OCI-LY7 (cell line): ENCODE data around the gene SCGB1D1. TPM values are rescaled to one million over a fixed set of nuclear protein-coding genes. Genes with fewer than 3 reads are reported as not detected.
"Not testable (repeated sequence)": the region's sequence is repeated elsewhere in the genome, so short reads cannot be mapped to it uniquely, and the experiment has no call there.

Experiments
- BruUV-seq: library from RNA; stranded (reverse); fragments of 400-500 nt; replicated peaks from 2 replicates; lab custom pipeline; 2021; lab: Mats Ljungman, UMichigan
- CTCF ChIA-PET: fragments of 300-600 bp; sonication (Branson Sonifier 250); formaldehyde crosslinking; loops from one replicate; lab custom pipeline; 2022; ENCODE audit warnings: antibody characterized with exemption; ENCODE audit not compliant: unreplicated experiment; lab: Charles Lee
- POLR2A ChIA-PET: fragments of 300-600 bp; sonication (Branson Sonifier 250); formaldehyde crosslinking; loops from one replicate; lab custom pipeline; 2022; ENCODE audit warnings: antibody characterized with exemption; lab: Charles Lee
- DNase-seq: peaks from one replicate; pipeline ENCODE4 v3.0.0-alpha.2; 2015; ENCODE audit warnings: low spot score
- H2AFZ ChIP-seq: fragments of 200-600 bp; sonication (generic), shearing (Covaris generic); 2 replicates; pipeline ENCODE4 v1.6.1; 2014; ENCODE audit warnings: mild to moderate bottlenecking, antibody characterized with exemption, low read length, moderate library complexity
- H3K27ac ChIP-seq: fragments of 200-600 bp; sonication (generic); 2 replicates; pipeline ENCODE4 v1.5.1; 2014; ENCODE audit warnings: mixed run types, low read depth, mild to moderate bottlenecking, moderate library complexity, low read length, inconsistent platforms; ENCODE audit not compliant: poor library complexity, severe bottlenecking
- H3K36me3 ChIP-seq: fragments of 200-600 bp; sonication (generic); 2 replicates; pipeline ENCODE4 v1.6.1; 2014; ENCODE audit warnings: mild to moderate bottlenecking, antibody characterized with exemption, low read length, moderate library complexity, mixed read lengths; ENCODE audit not compliant: insufficient read depth
- H3K4me1 ChIP-seq: fragments of 200-600 bp; sonication (generic); 2 replicates; pipeline ENCODE4 v1.5.1; 2014; ENCODE audit warnings: mild to moderate bottlenecking, low read length; ENCODE audit not compliant: insufficient read depth, poor library complexity, severe bottlenecking
- H3K4me2 ChIP-seq: fragments of 200-600 bp; sonication (generic); 2 replicates; pipeline ENCODE4 v1.6.1; 2014; ENCODE audit warnings: mild to moderate bottlenecking, low read length
- H3K4me3 ChIP-seq: fragments of 200-600 bp; sonication (generic); 2 replicates; pipeline ENCODE4 v1.5.1; 2014; ENCODE audit warnings: mild to moderate bottlenecking, low read depth, low read length; ENCODE audit not compliant: poor library complexity, severe bottlenecking
- H3K79me2 ChIP-seq: fragments of 200-600 bp; sonication (generic); 2 replicates; pipeline ENCODE4 v1.6.1; 2016; ENCODE audit warnings: low read depth, mild to moderate bottlenecking, low read length, moderate library complexity, mixed read lengths; ENCODE audit not compliant: insufficient read depth
- H3K9me2 ChIP-seq: fragments of 200-600 bp; sonication (generic); 2 replicates; pipeline ENCODE4 v1.6.1; 2016; ENCODE audit warnings: mild to moderate bottlenecking, low read length, mixed read lengths; ENCODE audit not compliant: insufficient read depth
- H3K9me3 ChIP-seq: fragments of 200-600 bp; sonication (generic); 2 replicates; pipeline ENCODE4 v1.6.1; 2014; ENCODE audit warnings: mild to moderate bottlenecking, mixed run types, low read length, mixed read lengths
- H4K20me1 ChIP-seq: fragments of 200-600 bp; sonication (generic); 2 replicates; pipeline ENCODE4 v1.6.1; 2014; ENCODE audit warnings: mild to moderate bottlenecking, antibody characterized with exemption, low read length, moderate library complexity, mixed read lengths; ENCODE audit not compliant: insufficient read depth
- EZH2phosphoT487 ChIP-seq: fragments of 200-600 bp; sonication (generic); IDR thresholded peaks from 2 replicates; pipeline ENCODE4 v1.6.1; 2018; ENCODE audit warnings: low read depth, borderline replicate concordance, mild to moderate bottlenecking, mixed run types, antibody characterized with exemption, low read length, moderate library complexity, mixed read lengths
- intact Hi-C: fragments of 100-400 bp; cut with micrococcal nuclease; formaldehyde crosslinking; loops from one replicate; pipeline ENCODE4 v1.10.0; 2022; ENCODE audit not compliant: unreplicated experiment
- total RNA-seq, 2 experiments: library from RNA; depleted of rRNA in 1 of 2; stranded (reverse); fragments of >200 nt in 1 of 2; shearing (Covaris generic) in 1 of 2; gene quantifications; 2 replicates each; pipeline ENCODE4 v1.2.3, GENCODE V29; 2014 to 2022
- TF ChIP-seq, protein P1 (sequence below): fragments of 200-600 bp; sonication (generic); conservative IDR thresholded peaks from 2 replicates; pipeline ENCODE4 v1.5.1; 2014; ENCODE audit warnings: mild to moderate bottlenecking, antibody characterized with exemption, low read length, moderate library complexity, mixed read lengths

Gene SCGB1D1
- total RNA-seq, 2 experiments from 2014 or later: not detected

DNA sequence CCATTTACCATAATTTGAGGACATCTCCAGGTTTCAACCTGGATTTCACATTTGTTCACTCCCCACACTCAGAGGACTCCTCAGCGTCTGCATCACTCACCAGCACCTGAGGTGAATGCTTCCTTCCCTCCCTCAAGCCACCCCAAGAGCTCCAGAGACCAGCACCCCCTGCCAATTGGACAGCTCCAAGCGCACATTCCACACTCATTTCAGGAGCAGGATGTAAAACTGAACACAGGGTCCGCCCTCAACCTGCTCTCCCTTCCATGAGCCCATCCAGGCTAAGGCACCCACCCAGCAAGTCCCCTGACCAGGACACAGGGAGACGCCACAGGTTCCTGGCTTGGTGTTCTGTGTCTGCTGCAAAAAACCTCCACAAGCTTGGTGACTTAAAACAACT lies 3.9 kb downstream of the SCGB1D1 start:
- Histone ChIP-seq H3K9me3 (no peaks in the 10 kb centered on the region), H3K9me2 (no peaks in the 10 kb centered on the region), H3K36me3 (no peaks in the 10 kb centered on the region), H3K4me1 (no peaks in the 10 kb centered on the region), H3K4me3 (no peak overlapping the region), H4K20me1 (no peaks in the 10 kb centered on the region), H3K27ac (no peak overlapping the region), H3K79me2 (no peaks in the 10 kb centered on the region), H2AFZ (no peak overlapping the region), H3K4me2 (no peak overlapping the region)
- no TSS peak for BruUV-seq
- TF ChIP-seq EZH2phosphoT487: no peak
- TF ChIP-seq, protein P1, sequence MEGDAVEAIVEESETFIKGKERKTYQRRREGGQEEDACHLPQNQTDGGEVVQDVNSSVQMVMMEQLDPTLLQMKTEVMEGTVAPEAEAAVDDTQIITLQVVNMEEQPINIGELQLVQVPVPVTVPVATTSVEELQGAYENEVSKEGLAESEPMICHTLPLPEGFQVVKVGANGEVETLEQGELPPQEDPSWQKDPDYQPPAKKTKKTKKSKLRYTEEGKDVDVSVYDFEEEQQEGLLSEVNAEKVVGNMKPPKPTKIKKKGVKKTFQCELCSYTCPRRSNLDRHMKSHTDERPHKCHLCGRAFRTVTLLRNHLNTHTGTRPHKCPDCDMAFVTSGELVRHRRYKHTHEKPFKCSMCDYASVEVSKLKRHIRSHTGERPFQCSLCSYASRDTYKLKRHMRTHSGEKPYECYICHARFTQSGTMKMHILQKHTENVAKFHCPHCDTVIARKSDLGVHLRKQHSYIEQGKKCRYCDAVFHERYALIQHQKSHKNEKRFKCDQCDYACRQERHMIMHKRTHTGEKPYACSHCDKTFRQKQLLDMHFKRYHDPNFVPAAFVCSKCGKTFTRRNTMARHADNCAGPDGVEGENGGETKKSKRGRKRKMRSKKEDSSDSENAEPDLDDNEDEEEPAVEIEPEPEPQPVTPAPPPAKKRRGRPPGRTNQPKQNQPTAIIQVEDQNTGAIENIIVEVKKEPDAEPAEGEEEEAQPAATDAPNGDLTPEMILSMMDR: no peak
- no peak for DNase-seq
- intact Hi-C loops: no loop called here
- ChIA-PET CTCF (no interaction called here), POLR2A (no interaction called here)

DNA sequence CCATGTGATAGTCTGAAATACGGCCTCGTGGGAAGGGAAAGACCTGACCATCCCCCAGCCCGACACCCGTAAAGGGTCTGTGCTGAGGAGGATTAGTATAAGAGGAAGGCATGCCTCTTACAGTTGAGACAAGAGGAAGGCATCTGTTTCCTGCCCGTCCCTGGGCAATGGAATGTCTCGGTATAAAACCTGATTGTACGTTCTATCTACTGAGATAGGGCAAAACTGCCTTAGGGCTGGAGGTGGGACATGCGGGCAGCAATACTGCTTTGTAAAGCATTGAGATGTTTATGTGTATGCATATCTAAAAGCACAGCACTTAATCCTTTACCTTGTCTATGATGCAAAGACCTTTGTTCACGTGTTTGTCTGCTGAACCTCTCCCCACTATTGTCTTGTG lies 5.0 kb downstream of the SCGB1D1 start:
- H3K4me1 ChIP-seq, H3K9me2 ChIP-seq, H2AFZ ChIP-seq, H4K20me1 ChIP-seq, H3K9me3 ChIP-seq, H3K27ac ChIP-seq, H3K79me2 ChIP-seq, CTCF ChIA-PET, H3K4me2 ChIP-seq, H3K4me3 ChIP-seq, intact Hi-C loops, H3K36me3 ChIP-seq, BruUV-seq, DNase-seq, POLR2A ChIA-PET: not testable (repeated sequence)

DNA sequence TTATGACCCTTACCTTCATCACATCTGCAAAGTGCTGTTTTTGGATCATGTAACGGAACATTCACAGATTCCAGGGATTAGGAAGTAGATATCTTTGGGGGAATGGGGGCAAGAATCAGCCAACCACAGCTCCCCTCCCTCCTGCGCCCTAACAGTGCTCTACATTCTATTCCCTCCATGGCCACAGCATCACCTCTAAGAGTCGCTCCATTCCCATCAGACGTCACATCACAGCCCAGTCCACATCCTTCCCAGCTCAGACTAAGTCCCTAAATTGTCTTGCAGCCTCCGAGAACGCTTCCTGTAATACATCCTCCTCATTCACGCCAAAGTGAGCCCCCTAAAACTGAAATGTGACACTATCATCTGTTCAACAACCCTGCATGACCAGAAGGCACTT lies 5.9 kb downstream of the SCGB1D1 start:
- no TSS peak for BruUV-seq
- DNase-seq: no peak
- no peaks in the 10 kb centered on the region for H3K36me3 ChIP-seq
- no peaks in the 10 kb centered on the region for H3K9me3 ChIP-seq
- H4K20me1 ChIP-seq: no peaks in the 10 kb centered on the region
- no peak overlapping the region for H3K4me2 ChIP-seq
- H3K79me2 ChIP-seq: no peaks in the 10 kb centered on the region
- H2AFZ ChIP-seq: no peak overlapping the region
- no peak overlapping the region for H3K27ac ChIP-seq
- H3K4me1 ChIP-seq: no peaks in the 10 kb centered on the region
- TF ChIP-seq, protein P1: no peak
- TF ChIP-seq EZH2phosphoT487: no peak
- CTCF ChIA-PET: no interaction called here
- POLR2A ChIA-PET: no interaction called here
- no peak overlapping the region for H3K4me3 ChIP-seq
- no peaks in the 10 kb centered on the region for H3K9me2 ChIP-seq
- intact Hi-C loops: no loop called here

DNA sequence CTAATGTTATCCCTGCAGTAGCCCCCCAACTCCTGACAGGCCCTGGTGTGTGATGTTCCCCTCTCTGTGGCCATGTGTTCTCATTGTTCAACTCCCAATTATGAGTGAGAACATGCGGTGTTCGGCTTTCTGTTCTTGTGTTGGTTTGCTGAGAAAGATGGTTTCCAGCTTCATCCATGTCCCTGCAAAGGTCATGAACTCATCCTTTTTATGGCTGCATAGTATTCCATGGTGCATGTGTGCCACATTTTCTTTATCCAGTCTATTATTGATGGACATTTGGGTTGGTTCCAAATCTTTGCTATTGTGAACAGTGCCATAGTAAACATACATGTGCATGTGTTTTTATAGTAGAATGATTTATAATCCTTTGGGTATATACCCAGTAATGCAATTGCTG lies 7.4 kb downstream of the SCGB1D1 start:
- H3K4me3 ChIP-seq, H3K4me1 ChIP-seq, DNase-seq, intact Hi-C loops, H3K36me3 ChIP-seq, CTCF ChIA-PET, H3K9me3 ChIP-seq, BruUV-seq, H3K9me2 ChIP-seq, POLR2A ChIA-PET, H3K27ac ChIP-seq, H4K20me1 ChIP-seq, H3K4me2 ChIP-seq, H2AFZ ChIP-seq, H3K79me2 ChIP-seq: not testable (repeated sequence)
